HG03045 (cell line): Measurements from ENCODE around the gene GPR39.
"Not testable (repeated sequence)": the region's sequence is repeated elsewhere in the genome, so short reads cannot be mapped to it uniquely, and the experiment has no call there.

ENCODE experiments used
- ATAC-seq: cut with Tn5 transposase; IDR thresholded peaks from one replicate; pipeline ENCODE4 v1.9.1; 2021; ENCODE audit warnings: mild to moderate bottlenecking, moderate library complexity; ENCODE audit not compliant: unreplicated experiment

The GPR39 gene

DNA sequence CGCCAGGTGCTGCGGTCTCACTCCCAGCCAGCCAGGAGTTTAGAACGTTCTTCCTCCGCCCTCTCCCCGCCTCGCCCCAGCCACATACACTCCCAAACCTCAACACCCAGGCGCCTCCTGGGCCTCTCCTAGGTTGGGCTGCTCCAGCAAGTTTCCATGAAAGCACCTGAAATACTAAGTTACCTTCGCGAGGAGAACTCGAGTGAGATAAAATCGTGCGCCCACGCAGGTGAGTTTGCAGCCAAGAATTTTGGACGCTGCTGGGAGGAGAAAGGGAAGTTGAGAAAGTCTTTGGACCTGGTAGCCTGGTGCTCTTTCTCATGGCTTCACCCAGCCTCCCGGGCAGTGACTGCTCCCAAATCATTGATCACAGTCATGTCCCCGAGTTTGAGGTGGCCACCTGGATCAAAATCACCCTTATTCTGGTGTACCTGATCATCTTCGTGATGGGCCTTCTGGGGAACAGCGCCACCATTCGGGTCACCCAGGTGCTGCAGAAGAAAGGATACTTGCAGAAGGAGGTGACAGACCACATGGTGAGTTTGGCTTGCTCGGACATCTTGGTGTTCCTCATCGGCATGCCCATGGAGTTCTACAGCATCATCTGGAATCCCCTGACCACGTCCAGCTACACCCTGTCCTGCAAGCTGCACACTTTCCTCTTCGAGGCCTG, at the start of gene GPR39:
TSS of gene GPR39 (plus strand) at position 83 of the 673 bp plus-strand sequence.
- ATAC-seq, result no peak

GRCh38 chr2:132368191-132368590, 48.4 kb upstream of the GPR39 start:
- no peak for ATAC-seq

- ATAC-seq, result no peak
These were observed 44.3 kb upstream of the GPR39 start for GRCh38 chr2:132372276-132372675.

GRCh38 chr2:132373391-132374135, 43.0 kb upstream of the GPR39 start:
- no peak for ATAC-seq

GRCh38 chr2:132374151-132374550, 42.5 kb upstream of the GPR39 start:
- ATAC-seq, result no peak

DNA sequence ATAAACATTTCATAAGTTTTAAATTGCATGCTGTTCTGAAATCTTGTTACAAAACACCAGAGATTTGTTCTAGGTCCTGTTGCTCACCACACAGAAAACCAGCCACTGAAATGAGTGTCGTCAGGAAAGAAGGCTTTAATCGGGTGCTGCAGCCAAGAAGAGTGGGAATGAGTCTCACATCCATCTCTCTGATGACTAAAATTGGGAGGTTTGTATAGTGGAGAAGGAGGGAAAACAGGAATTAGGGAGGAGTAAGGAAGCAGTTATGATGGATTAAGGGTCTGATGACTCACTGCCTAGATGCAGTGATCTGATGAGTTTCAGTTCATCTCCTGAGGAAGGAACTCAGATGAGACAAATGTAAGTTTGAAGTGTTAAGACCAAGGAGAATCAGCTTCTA, 42.1 kb upstream of the GPR39 start:
- ATAC-seq, result no peak

GRCh38 chr2:132374961-132375360, 41.6 kb upstream of the GPR39 start:
- no peak for ATAC-seq

DNA sequence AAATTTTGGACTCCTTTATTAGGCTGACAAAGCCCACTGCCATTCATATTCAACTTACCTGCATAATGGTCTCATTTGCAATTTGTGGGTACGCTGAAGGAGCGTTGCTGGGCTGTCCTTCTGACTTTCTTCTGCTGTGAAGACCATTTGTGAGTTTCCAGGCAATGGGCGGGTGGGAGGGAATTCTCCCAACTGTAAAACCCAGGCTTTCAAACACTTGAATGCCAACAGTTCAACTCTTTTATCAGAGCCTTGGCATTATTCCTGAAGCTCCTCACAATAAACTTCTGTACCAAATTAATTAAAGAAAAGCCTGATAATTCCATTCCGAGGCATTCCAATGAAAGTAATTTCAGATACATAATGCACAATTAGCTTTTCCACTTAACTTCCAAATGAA, 35.2 kb upstream of the GPR39 start:
- no peak for ATAC-seq

- no peak for ATAC-seq
These were observed 32.6 kb upstream of the GPR39 start for GRCh38 chr2:132383956-132384355.

DNA sequence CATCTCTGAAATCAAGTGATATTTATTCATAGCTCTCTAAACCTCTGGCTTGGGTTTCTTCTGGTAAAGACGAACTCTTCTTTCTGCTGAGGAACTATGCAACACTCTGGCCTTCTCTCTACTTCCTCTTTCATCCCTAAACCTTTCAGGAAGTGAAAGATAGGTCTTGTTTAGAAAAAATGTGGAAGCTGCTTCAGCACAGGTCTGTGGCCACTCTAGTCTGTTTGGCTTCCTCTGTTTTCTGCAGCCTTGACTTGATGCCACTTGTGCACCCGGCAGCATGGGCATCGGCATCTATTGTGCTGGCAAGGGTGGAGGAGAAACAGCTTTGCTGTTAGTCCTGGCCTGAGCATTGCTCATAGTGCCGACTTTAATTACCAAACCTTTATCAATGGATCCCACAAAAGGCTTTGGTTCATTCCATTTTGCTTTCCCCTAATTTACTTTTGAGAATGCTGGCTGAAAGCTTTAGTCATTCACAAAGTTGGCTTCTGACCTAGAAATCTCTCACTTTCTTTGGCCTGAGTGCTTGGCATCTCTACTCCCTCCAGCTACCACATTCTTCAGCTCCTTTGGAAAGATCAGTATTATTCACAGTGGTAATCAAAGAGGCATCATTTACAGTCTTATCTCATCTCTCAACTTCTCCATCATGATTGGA, 32.0 kb upstream of the GPR39 start:
- no peak for ATAC-seq

DNA sequence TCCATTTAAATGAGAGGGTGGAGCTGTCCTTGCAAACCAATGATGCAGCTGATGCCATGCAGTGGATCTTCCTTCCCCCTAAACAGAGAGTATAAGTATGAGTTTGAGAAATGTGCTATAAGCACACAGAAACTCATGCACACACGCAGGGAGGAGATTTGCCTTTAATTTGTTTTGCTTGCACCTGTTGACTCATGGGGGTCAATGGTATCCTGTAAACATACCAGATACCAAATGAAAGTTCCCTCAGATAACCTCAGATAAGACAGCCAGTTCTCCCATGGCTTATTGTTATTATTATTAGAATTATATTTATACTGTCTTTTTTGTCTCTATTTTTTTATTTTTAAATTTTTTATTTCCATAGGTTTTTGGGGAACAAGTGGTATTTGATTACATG, 29.5 kb upstream of the GPR39 start:
- ATAC-seq, result no peak

DNA sequence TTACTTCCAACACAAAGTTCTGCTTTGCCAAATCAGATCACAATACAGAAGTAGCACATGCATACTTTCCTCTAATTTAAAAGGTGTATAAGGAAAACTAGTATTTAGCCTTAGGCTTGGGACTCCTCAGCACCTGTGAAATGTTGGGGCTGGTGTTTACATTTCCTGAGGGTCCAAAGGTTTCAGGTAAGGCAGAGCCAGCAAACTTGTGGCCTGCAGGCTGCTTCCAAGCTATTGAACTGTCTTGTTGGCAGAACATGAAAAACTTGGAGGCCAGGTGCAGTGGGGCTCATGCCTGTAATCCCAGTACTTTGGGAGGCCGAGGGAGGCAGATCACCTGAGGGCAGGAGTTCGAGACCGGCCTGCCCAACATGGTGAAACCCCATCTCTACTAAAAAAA, 26.5 kb upstream of the GPR39 start:
- ATAC-seq, result no peak

GRCh38 chr2:132391378-132391777, 25.2 kb upstream of the GPR39 start:
- ATAC-seq, result no peak

- no peak for ATAC-seq
These were observed 24.4 kb upstream of the GPR39 start for GRCh38 chr2:132392221-132392620.

- no peak for ATAC-seq
These were observed 23.7 kb upstream of the GPR39 start for GRCh38 chr2:132392879-132393278.

DNA sequence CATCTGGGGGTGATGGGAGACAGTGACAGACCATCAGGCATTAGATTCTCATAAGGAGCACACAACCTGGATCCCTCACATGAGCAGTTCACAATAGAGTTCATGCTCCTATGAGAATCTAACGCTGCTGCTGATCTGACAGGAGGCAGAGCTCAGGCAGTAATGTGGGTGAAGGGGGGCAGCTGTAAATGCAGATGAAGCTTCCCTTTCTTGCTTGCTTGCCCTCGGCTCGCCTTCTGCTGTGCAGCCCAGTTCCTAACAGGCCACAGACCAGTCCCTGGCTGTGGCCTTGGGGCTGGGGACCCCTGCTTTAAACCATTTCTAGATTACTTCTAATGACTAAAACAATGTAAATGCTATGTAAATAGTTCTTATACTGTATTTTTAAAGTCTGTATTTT, 19.6 kb upstream of the GPR39 start:
- not testable (repeated sequence) for ATAC-seq

GRCh38 chr2:132400169-132400900, 16.3 kb upstream of the GPR39 start:
- ATAC-seq, result no peak

DNA sequence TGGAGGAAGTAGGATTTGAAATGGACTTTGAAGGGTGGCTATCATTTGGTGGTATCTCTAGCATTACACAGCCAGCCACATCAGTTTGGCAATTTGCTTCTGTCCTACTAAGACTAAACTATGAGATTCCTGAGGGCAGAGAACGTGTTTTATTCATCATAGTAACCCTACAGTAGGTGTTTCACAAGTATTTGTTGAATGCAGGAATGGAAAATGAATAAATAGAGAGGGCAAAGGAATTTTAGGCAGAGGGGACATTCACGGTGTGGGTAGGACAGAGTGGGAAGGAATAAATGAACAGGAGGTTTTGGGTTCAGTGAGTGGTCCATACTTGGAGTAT, 15.7 kb upstream of the GPR39 start:
- ATAC-seq, result no peak

DNA sequence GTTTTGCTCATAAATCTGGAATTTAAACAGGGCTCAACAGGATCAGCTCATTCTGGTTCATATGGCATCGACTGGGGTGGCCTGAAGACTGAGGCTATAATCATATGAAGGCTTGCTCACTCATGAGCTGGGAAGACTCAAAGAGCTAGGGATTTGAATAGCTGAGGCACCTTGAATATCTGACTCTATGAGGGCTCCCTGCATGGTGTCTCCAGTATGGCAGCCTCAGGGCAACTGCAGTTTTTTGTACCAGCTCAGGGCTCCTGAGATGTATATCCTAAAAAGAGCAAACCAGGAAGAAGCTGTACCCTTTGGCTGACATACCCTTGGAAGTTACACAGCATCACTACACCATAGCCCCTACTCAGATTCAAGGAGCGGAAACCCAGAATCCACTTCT, 15.3 kb upstream of the GPR39 start:
- no peak for ATAC-seq

DNA sequence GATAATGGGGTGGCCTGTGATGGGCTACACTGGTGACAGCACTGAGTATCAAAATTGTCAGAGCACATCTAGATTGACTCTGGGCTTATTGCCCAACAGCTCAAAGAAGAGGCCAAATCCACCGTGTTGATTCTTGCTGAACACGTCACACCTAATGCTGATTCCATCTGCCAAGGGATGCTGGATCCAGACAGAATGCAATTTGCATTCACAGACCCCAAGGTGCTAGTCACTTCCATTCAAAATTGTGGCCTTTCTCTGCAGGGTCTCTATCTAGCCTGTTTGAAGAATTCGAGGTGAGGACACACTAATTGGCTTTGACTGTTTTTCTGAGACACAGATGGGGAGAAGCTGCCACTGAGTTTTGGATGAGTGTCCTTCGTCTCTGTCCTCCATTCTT, 13.5 kb upstream of the GPR39 start:
- no peak for ATAC-seq

DNA sequence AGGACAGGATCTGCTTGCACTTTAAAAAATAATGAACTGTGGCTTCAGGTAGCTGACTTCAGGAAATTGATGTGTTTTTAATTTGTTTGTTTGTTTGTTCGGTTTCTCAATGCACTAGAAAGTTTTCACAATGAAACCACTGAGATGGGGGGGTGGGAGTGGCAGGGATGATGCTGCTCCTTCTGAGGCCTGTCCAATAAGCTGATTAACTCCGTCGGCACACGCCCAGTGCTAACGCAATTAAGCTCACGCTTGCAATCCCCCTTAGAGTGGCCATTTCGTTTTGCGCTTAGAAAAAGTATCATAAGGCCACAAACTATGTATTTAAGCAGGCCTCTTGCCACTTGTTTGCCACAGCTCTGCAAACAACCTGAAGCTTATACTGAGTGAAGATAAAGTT, 12.5 kb upstream of the GPR39 start:
- ATAC-seq, result no peak

- ATAC-seq, result no peak
These were observed 8.8 kb upstream of the GPR39 start for GRCh38 chr2:132407784-132408183.
